ENCODE results near the gene NOD2.

Gene NOD2

DNA sequence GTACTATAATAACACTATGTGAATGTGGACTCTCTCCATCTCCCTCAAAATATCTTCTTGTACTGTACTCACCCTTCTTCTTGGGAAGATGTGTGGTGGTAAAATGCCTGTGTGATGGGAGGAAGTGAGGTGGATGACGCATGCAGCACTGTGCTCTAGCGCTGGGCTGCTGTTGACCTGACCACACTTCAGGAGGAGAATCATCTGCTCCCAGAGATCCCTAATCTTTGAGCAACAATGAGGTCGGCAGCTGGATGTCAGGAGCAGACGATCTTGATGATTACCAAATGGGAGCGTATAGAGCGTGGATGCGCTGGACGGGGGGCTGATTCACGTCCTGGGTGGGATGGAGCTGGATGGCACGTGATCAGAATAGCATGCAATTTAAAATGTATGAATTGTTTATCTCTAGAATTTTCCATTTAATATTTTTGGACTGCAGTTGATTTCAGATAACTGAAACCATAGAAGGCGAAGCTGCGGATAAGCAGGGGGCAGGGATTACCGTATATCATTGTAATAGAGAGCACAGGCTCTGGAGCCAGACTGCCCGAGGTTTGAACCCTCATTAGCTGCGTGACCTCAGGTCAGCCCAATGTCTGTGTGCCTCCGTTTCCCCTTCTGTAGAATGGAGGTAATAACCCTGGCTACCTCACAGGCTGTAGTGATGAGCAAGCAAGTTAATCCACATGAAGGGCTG, 24.8 kb downstream of the NOD2 start:
- no peak for FAIRE-seq

DNA sequence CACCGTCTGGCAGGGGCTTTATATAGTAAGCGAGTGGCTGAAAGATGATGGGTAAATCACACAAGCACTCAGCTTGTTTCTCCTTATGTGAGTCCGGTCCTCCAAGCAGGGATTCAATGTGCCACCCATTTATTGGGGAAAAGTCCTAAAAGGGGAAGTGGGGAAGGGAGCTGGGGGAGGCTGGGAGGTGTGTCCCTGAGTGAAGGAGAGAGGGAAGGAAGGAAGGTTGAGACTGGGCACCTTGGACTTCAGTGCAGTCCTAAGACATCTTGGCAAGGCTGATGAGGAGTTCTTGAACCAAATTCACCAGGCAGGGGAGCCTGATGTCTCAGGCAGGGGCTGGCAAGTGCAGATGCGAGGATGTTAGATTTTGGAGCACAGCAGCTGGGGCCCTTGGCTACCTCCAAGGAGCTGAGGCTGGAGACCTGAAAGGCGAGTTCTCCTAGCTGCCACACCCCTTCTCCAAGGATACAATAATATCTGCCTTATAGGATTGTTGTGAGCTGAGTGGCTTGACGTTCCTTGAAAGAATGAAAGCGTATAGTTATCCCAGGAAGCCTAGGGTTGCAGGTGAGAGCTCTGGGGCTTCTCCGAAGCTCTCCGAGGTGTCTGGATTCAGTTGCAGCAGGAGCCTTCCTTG, 25.5 kb downstream of the NOD2 start:
- FAIRE-seq = no peak

DNA sequence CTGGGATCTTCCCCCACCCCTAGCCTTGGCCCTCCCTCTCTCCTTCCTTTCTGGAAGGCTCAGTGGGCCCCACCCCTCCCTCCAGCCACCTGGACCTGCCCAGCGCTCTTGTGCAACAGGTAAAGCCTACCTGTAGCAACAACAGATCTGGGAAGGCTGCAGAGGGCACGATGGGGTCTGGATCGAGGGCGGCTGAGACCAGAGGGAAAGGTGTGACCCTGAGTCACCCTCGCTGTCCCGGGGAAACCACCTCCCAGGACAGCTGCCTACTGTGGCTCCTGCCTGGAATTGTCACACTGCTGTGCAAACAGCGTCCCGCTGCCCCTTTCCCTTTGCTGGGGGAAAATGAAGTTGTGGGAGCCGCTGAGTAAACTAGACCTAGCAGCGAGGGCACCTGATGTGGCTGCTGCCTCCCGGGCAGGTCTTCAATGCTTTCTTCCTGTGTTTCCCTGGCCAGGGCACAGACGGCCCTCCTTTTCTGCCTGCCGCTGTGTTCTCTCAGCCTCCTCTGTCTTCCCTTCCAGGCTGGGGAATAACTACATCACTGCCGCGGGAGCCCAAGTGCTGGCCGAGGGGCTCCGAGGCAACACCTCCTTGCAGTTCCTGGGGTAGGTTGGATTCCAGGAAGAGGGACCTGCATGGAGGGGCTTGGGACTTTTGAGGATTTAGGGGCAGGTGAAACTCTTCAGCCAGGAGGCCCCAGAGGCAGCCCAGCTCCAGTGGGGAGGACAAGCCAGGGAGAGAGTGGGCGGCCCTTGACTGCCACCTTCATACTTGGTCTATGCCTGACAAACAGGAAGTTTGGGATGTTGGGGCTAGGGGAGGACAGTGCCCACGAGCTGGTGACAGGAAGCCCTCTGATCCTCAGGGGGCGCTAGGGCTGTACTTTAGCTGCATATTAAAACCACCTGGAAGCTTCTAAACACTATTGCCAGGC, 26.3 kb downstream of the NOD2 start:
- no peak for FAIRE-seq

DNA sequence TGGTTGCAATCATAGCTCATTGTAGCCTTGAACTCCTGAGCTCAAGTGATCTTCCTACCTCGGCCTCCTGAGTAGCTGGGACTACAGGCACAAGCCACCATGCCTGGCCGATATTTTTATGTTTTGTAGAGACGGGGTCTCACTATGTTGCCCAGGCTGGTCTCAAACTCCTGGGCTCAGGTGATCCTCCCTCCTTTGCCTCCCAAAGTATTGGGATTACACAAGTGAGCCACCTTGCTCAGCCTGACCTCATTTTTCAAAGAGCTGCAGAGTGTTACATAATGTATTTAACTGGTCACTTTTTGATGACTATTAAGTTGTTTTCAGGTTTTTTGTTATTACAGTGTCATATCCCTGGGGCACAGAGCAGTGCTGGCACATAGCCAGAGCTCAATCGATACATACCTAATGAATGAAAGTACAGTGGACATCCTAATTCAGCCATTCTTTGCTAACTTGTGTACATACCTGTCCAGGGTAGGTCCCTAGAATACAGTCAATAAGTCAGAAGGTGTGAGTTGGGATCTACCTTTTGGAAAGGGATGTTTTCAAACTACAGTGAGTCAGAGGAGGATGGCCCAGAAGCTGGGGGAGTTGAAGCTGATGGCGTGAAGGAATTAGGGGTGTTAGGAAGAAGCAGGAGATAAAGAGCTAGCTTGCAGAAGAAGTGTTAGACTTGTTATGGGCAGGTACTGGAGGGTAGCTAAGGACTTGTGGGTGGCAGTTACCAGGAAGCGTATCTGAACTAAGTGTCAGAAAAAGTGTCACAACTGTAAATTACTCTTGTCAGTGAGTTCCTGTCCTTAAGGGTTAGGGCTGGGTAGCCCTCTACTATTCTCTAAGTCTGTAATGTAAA, 28.4 kb downstream of the NOD2 start:
- no peak for FAIRE-seq

DNA sequence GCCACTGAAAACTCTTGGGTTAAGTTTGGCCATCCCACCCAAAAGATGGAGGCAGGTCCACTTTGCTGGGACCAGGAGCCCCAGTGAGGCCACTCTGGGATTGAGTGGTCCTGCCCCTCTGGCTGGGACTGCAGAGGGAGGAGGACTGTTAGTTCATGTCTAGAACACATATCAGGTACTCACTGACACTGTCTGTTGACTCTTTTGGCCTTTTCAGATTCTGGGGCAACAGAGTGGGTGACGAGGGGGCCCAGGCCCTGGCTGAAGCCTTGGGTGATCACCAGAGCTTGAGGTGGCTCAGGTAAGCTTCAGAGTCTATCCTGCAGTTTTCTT, 29.0 kb downstream of the NOD2 start:
- no peak for FAIRE-seq

DNA sequence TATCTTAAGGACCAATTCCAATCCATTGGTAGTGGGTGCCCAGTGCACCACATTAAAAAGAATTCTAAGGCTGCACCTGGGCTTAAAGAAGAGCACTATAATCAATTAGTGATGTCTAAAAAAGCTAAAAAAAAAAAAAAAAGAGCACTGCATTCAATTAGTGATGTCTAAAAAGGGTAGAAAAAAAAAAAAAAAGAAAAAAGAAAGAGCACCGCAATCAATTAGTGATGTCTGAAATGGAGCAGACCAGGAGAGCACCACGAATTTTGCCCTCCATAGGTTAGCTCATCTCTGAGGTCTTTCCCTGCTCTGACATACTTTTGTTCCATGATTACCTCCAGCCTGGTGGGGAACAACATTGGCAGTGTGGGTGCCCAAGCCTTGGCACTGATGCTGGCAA, 29.6 kb downstream of the NOD2 start:
- FAIRE-seq = no peak

DNA sequence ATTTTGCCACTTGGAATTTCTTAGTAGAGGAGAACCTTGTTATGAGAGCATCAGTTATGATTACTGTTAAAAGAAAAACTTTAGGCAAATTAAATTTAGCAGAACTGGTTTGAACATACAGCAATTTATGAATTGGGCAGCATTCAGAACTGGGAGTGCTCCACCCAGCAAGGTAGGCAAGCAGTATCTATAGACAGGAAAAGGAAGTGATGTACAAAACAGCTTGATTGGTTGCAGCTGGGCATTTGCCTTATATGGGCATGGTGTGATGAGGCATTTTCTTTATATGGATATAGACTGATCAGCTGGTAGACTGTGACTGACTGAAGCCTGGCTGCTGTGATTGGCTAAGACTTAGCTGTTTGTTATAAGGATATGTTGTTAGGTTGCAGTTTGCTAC, 30.9 kb downstream of the NOD2 start:
- no peak for FAIRE-seq

DNA sequence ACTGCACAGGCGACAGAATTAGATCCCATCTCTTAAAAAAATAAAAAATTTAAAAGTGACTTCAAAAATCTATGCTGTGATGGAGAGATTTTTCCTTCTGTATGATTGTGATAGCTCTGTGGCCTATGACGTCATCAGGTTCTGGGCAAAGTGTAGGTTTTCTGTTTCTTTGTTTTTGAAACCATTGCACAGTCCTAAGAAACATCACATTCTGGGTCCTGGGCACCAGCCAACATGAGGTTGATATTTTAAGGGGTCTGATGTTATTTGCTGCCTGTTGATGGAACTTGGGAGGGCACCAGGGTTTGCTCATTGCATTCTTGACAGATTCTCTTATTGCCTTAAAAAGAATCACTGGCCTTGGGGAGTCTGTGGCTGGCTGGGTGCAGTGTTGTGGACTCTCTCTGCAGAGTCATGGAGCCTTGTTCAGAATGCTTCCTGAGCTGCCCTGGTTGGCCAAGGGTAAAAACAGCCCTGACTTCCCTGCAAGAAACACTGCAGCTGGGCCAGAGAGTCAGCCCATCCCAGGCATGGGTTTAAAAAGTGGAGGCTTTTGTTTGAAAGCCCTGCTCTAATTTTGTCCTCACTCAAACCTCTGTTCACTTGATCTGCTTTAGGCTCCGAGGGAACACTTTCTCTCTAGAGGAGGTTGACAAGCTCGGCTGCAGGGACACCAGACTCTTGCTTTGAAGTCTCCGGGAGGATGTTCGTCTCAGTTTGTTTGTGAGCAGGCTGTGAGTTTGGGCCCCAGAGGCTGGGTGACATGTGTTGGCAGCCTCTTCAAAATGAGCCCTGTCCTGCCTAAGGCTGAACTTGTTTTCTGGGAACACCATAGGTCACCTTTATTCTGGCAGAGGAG, 38.0 kb downstream of the NOD2 start:
- no peak for FAIRE-seq

DNA sequence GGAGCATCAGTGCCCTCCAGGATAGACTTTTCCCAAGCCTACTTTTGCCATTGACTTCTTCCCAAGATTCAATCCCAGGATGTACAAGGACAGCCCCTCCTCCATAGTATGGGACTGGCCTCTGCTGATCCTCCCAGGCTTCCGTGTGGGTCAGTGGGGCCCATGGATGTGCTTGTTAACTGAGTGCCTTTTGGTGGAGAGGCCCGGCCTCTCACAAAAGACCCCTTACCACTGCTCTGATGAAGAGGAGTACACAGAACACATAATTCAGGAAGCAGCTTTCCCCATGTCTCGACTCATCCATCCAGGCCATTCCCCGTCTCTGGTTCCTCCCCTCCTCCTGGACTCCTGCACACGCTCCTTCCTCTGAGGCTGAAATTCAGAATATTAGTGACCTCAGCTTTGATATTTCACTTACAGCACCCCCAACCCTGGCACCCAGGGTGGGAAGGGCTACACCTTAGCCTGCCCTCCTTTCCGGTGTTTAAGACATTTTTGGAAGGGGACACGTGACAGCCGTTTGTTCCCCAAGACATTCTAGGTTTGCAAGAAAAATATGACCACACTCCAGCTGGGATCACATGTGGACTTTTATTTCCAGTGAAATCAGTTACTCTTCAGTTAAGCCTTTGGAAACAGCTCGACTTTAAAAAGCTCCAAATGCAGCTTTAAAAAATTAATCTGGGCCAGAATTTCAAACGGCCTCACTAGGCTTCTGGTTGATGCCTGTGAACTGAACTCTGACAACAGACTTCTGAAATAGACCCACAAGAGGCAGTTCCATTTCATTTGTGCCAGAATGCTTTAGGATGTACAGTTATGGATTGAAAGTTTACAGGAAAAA, 38.8 kb downstream of the NOD2 start:
- FAIRE-seq = no peak

DNA sequence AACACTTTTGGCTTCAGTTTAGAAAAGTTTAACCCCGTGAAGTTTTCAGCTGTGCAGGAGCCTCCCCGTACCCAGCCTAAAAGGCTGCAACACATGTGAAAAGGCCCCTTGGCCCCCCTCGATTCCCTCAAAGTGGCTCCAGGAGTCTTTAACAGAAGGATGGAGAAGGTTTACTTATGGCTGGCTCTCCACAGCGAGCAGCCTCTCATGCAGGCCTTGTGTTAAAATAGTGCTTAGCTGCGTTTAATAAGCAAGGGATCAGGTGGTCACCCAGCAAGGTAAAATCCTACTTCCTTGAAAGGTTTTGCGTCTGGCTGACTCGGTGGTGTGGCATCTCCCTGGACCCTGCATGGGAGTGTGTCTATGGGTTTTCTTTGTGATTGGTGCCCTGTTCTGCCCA, 40.1 kb downstream of the NOD2 start:
- no peak for FAIRE-seq

DNA sequence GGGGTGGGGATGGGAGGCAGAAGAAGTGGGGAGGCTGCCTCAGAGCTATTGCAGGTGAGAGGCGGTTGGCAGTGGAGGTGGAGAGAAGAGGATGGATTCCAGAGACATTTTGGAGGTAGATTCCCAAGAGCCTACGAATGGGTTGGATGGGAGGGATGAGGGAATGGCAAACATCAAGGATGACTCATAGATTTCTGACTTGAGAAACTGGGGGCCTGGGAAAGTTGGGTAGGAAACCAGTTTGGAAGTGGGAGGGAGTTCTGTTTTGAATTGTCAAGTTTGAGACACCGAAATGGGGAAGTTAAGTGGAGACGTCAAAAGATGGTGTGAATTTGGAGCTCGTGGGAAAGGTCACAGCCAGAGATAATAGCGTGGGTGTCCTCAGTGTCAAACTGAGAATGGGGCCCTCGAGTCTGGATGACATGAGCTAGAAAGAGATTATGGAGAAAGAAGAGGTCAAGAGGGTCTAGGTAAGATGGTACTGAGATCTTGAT, 42.3 kb downstream of the NOD2 start:
- no peak for FAIRE-seq

DNA sequence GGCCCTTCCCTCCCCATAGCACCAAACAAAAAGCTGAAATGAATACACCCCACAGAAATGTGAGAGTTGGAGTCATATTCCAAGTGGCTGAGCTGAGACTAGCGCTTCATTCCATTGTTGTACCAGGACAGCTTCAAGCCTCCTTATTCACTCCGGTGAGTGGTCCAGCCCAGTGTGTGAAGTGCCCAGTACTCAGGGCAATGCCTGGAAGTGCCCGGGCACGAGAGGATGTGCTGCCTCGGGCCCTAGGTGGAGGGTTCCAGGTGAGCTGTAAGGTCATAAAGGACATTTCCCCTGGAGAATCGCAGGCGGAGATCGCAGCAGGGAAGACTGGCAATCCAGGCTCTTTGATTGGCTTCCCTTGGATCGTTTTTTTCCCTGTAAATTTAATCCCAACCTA, 43.0 kb downstream of the NOD2 start:
- no peak for FAIRE-seq

DNA sequence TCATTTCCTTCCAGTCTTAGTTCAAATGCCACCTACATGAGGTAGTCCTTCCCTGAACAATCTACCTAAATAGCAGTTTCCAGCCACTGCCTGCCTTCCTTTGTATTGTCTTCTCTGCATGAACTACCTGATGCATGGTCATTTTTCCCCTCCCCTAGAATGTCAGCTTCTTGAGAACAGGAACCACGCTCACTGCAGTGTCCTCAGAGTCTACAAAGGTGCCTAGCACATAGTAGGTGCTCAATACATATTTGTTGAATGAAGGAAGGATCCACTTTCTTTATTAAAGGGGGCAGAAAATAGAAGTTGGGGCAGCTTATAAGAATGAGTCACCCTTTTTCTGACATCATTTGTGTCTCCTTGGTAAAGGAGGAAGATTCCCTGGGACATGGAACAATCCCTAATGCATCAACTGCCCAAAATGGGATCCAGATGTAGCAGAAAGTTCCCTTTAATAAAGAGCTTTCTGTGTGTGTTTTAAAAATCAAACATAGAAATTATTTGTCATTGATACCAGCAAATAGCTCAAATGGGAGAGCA, 44.1 kb downstream of the NOD2 start:
- FAIRE-seq = no peak

DNA sequence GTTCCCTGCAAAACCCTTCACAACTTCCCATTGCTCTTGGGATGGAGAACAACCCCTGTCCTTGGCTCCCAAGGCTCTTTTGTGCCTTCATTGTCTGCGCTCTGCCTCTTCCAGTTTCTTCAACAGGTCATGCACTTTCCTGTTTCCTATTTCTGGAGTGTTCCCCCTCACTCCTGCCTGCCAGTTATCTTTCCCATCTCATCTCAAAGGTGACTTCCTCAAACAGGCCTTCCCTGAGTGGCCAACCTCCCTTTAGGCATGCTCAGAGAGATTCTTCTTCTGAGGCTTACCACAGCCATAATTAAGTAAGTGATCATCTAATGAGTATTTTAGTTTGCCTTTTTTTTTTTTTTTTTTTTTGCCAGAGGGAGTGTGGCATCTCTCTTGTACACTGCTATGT, 45.6 kb downstream of the NOD2 start:
- no peak for FAIRE-seq

DNA sequence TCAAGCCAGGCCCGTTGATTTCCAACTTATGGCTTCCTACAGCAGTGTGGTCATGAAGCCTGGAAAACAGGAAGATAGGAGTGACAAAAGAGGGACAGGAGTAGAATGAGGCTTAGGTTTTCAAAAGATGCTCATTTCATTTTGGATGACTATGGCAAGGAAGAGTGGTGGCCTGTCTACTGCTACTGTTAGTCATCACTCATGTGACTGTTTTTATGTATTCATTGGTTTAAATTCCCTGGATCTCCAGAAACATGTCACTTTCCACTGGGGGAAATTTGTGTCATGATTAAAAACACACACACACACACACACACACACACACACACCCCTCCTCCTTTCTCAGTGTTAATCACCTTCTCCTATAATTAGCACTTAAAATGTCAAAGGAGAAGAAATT, 47.3 kb downstream of the NOD2 start:
- FAIRE-seq = no peak

DNA sequence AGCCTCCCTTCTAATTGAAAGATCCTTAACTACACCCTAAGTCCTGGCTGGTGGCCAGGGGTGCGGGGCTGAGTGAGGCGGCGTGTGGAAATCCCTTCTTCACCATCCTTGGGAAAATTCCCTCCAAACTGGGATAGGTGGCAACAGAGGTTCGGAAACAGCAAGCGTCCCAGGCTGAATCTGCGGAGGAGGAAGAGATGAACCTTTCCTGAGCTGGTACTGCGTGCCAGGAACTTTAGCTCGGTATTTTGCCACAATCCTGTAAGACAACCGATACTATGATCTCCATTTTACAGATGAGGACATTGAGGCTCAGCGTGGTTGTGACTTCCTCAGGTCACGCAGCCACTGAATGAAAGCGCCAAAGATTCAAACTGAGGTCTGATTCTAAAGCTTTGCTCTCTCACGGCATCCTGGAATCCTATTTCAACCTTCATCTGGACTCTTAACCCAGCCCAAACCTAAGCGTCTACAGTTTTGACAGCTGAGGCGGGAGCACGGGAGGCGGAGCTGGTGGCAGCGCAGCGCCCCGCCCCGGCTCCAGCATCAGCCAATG, 47.9 kb downstream of the NOD2 start:
- peak; percentile 96 for FAIRE-seq

DNA sequence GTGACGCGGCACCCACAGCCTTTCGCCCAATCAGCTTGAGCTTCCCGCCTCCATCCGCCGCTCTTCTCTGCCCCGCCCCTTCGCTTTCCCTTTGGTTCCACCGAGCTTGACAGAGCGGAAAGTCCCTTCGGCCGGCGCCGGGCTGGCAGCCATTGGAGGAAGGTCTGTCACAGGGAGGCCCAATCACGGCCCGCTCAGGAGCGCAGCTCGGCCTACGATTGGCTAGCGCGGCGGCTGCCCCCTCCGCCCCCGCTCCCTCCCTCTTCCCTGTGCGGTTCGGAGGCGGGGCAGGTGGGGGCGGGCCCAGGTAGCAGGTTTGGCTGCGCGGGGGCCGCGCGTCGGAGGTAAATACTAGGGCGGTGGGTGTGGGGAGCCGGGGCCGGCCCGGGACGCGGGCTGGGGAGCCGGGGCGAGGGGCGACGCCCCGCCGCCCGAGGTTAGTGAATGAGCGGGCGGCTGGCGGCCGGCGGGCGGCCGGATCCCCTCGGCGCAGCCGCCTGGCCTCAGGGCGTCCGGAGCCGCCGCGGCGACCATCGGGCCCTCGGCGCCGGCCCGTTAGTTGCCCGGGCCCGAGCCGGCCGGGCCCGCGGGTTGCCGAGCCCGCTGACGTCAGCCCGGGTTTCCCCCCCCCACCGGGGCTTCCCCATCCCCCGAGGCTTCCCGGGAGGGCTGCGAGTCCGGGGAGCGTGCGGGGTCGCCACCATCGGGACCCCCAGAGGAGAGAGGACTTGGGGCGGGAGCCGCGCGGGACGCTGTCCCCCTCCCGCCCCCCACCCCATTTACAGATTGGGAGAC, 48.6 kb downstream of the NOD2 start, which contains the start of gene CYLD:
TSS of gene CYLD (plus strand) at position 306 of the 795 bp plus-strand sequence. CDS start 7,613 bp downstream, outside the sequence.
- no peak for FAIRE-seq

DNA sequence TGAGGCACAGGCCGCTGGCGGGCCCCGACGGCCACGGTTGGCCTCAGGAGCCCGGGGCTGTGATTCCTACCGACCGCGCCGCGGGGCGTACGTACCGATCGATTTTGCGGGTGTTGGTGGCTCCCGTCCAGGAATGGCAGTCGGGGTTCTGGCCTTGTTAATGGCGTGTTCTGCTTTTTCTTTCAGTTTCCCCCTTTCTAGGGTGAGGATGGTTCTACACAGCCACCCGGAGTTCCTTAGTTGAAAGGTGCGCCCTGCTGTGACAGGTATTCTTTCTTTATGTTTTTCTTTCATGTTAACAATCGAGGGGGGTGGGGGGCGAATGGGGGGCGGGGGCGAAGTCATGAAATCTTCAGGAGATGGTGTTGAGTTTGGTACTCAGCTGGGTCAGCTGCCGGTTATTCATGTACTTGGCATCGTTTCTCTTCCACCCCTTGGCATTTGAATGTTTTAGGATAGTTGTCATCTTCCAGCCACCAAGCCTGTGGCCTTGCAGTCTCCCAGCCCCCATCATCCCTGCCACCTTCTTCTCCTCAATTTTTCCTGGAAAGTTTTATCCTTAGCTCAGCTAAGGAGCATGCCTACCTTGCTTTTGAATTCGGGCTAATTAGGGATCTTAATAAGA, 49.3 kb downstream of the NOD2 start:
- no peak for FAIRE-seq
